Measurements from ENCODE around the gene LPP.
"Not testable (repeated sequence)": the region's sequence is repeated elsewhere in the genome, so short reads cannot be mapped to it uniquely, and the experiment has no call there.

LPP gene

GRCh38 chr3:188617270-188617669, 463.3 kb downstream of the LPP start:
- DNase-seq: no peak

DNA sequence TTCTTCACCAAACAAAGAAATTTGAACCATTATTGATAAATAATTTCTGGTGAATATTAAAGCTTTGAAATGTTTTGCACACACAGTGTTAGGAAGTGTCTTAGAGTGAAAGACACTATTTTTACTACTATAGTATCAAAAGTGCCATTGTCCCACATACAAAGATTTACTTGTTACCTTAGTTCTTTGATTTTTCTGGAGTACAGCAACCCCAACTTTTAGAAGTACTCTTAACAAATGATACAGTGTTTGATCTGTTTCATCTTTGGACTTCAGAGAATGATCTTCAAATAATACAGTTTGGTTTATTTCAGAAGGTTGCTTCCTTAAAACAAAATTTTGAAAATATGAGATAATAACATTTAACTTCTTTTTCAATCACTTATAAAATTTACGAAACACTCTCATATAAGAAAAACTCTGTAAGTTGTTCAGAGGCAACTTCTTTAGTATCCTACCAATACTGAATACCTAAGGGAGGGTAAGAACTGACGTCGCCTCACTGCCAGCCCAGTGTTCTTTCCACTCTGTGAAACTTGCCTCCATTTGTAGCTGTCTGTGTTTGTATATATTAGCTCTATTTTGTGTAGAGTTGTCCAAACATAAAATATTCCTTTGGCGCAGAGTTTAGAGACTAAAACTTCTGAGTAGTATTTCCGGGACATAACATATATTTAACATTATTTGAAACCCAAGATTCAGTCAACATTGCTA, 464.2 kb downstream of the LPP start:
- no peak for DNase-seq

- no peak for DNase-seq
Observed at GRCh38 chr3:188620752-188621151, 466.8 kb downstream of the LPP start.

- no peak for DNase-seq
Observed at GRCh38 chr3:188624384-188624783, 470.4 kb downstream of the LPP start.

DNA sequence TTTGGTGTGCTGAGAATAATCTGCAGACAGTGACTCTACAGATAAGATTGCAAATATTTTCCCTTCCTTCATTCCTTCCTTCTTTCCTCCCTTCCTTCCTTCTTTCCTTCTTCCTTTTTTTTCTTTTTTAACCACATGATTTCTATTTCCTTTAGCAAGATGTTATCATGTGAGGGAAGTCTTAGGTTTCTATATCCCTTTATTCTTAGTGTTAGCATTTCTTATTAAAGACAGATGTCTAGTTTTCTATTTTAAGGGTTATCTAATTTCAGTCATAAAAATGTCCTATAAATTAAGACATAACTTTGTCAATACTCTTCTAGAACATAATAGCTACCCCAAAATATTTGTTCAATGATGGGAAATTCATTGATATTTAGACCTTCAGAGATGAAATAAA, 470.9 kb downstream of the LPP start:
- no peak for DNase-seq

DNA sequence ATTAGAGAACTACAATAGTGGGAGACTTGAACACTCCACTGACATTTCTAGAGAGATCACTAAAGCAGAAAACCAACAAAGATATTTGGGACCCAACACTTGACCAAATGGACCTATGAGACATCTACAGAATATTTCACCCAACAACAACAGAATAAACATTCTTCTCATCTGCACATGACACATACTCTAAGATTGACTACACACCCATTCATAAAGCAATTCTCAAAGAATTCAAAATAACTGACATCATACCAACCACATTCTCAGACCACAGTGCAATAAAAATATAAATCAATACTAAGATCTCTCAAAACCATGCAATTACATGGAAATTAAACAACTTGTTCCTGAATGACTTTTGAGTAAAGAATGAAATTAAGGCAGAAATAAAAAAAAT, 473.7 kb downstream of the LPP start:
- no peak for DNase-seq

DNA sequence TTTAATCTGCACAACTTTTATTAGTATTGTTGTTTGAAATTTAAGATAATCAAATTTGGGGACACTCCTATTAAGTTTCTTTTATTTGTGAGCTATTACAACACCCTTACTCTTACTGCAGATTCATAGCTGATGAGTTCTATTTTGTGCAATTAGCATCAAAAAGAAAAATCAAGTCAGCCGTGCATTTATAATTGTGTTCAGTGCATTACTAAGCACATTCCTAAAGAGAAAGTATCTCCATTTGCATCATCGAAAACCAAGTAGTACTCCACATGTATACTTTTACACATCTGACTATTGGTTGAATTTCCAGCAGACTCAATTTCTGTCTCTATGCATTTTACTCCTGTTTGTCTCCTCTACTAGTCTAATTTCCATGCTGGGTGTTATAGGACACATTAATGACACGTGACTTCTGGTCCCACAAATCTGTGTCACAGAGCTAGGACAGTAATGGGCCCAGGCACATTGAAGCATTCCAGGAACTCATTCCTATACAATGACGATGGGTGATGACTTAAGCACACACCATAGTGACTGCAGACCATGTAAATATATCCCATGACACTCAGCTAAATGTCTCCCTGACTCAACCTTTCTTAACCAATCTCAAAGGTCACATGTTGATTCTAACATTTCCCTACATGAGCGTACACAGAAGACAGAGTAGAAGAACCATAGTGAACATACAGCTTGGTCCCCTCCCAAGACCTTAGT, 477.5 kb downstream of the LPP start:
- DNase-seq: no peak

- no peak for DNase-seq
Observed at GRCh38 chr3:188633206-188633605, 479.2 kb downstream of the LPP start.

DNA sequence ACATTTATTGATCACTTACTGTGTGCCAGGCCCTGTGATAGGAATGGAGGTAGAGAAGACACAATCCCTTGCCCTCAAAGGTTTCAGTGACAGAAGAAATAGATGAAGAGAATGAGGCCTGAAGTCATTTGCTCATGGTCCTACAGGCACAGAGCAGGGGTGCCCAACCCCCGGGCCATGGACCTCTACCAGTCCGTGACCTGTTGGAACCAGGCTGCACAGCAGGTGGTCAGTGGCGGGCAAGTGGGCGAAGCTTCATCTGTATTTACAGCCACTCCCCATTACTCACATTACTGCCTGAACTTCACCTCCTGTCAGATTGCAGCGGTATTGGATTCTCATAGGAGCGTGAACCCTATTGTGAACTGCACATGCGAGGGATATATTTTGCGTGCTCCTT, 480.3 kb downstream of the LPP start:
- DNase-seq: no peak

DNA sequence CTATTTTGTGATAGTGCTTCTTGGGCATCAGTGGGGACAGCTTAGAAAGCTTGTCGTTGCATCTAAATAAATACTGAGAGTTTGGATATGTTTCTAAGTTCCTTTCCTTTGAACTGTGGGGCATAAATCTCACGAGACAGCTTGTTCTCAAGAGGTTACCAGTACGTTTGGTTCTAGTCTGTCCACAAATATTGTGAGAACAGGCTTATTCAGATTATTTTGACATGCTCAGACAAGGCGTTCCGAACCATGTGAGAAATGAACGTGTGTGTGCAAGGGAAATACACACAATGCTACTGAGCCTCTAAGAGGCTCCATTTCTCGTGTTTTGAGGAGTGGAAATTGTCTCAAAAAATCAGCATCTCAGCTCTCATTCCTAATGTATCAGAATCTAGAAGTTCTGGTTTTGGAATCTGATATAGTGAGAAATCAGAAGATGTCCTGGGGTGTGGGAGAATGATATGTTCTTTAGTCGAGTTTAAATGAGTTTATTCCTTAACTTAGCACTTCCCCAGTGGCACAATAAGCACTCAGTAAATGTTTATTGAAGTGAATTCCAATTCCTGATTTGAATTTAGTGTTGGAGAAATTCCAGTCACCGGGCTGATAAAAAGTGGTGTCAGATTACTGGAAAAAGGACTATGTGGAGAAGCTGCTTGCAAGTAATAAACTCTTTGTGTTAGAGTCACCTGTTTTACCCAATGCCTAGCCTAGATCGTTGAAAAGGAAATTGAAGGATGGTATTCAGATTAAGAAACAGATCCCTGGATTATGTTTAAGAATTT, 481.5 kb downstream of the LPP start:
- no peak for DNase-seq

GRCh38 chr3:188636292-188636691, 482.3 kb downstream of the LPP start:
- not testable (repeated sequence) for DNase-seq

DNA sequence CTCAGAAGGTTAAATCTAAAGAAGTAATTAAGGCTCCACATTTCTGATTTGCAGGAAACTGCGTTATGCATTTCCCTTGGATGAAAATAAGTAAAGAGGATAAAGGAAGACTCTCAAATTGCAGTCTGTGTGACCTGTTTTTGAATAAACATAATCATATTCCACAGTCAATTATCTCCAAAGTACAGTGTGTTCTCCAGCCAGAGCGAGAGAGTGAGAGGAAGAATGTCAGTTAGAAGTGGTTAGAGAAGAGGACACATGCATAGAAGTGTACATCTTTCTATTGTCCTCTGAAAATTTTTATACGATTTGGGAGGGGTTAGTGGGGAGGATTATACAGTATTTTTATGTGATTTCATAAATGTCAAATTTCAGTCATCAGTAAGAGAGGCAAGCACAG, 487.1 kb downstream of the LPP start:
- no peak for DNase-seq

- no peak for DNase-seq
Observed at GRCh38 chr3:188643736-188644135, 489.8 kb downstream of the LPP start.

DNA sequence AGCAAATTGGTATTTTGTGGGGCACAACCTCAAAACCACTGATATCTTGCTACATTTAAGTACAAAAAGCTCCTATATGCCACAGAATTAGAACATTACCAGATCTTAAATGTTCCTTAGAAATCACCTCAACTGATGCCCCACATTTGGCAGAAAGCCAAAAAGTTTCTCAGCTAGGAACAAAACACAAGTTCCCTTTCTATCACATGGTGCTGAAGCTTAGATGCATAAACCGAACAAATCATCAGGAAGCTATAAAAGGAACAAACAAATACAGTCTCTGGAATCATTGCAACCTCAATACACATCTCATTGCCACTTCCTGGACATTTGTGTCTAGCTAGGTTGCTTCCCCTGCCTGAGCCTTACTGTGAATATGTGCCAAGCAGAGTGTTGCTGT, 492.6 kb downstream of the LPP start:
- DNase-seq: no peak

GRCh38 chr3:188647237-188647636, 493.3 kb downstream of the LPP start:
- DNase-seq: no peak

DNA sequence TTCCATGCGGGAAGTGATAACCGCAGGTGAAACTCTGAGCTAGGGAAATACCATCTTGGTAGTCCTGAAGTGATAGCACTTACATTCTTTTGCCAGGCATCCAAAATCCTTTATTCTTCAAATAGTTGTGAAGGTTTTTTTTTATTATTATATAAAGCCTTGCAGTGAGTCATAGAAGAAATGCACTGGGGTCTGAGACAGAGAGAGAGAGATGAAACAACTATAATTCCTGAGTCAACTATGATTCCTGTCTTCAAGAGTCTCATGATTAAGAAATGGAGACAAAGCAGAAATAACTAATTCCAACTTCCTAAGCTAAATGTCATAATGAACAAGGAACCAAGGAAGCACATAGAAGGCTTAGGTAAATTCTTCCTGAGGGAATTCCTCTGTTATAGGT, 495.6 kb downstream of the LPP start:
- DNase-seq: no peak

DNA sequence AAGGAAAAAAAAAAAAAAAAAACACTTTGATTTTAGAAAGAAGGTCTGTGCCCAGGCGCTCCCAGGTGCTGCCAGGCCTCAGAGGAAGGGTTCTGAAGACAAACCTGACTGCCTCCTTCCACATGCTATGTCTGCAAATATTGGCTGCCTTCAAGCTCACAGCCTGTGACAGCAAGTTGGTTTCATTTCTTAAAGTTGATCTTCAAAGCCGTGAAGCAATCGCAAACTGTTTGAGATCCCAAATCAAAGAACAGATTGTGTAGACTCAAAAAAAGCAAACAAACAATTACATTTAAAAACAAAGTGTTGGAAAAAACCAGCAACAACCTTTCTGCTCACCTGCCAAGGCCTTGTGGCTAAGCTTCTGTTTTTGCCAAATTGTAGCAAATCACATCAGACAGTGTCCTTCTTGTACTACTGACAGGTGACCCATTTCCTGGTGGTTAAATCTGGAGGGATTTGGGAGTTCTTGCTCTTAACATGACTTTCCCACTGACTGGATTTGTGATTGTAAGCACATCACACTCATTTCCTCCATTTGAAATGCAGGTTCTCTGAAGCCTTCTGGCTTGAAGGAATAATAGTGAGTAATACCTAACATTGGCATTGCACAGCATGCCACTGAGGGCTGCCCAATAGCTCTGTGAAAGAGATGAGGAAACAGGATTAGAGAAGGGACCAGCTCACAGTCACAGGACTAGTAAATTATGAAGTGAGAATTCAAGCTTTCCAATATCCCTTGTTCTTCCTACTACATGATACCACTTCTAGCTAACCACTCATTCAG, 502.4 kb downstream of the LPP start:
- DNase-seq: no peak

DNA sequence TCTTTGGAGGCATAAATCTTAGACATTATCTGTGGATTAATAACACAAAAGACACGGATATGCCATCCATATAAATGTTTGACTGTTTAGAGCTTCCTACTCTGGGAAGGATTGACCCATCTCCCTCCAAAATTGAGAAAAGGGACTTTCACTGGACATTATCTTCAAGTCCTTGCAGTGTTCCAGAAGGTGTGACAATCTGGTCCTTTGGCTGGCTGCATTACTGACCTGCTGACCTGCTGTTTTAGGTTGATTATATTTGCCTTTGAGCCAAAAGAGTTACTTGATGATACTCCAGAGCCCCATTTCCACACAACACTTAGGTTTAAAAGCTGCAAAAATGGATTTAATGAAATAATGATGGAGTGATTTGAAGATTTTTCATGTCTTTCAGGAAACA, 504.6 kb downstream of the LPP start:
- no peak for DNase-seq

DNA sequence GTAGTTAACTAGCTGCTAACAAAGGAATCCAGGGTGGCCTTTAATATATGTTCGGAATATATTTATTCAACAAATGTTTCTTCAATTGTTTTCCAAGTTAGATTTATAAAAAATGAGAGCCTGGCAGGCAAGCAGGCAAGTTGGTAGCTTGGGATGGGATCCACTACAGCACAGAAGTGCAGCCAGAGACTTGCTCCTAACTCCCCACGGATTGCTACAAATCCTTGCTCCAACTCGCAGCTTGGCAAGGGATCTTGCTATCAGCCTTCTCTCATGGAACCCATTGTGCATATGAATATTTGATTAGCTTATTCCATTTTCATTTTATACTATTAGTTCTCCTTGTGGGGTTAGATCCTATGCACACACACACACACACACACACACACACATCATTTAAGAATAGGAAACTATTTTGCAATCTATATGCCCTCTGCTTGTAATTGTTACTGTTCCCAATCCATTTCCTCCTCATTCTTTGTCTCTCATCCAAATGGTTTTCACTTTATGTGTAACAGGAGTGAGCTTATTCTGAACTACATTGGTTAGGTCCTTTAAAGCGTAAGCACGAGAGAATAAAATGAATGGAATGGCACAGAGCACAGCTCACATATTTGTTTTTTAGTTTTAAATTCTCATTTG, 505.6 kb downstream of the LPP start:
- no peak for DNase-seq

DNA sequence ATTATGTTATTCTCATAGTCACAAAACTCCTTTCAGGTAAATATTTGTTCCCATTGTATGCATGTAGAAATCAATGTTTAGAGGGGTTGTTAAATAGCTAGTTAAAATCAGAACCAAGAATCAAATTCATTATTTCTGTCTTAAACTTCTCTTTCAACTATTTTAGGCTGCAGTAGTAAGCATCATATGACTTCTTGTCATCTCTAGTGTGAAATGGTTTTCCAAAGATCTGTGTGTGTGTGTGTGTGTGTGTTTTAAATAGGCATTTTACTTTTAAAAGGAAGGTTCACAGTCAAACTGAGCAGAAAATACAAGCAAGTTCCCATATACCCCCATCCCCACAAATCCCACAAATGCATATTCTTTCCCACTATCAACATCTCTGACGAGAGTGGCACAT, 506.5 kb downstream of the LPP start:
- DNase-seq: no peak

GRCh38 chr3:188661806-188662205, 507.8 kb downstream of the LPP start:
- DNase-seq: no peak

DNA sequence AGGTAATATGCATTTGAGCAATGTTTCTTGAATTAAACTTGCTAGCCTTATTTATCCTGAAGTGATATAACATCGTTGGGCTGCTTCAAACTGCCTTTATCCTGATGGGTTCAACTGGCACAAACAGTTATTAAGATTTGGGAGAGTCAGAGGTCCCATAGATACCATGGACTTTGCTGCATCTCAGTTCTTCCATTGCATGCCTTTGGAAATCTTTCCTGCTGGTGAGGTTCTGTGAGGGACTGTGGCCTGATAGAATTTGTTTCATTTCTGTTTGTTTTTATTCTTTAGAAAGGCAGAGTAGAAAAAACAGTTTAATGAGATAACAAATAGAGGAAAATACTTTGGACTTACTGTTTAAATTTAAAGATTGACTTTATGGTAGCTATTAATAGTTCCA, 508.3 kb downstream of the LPP start:
- no peak for DNase-seq

DNA sequence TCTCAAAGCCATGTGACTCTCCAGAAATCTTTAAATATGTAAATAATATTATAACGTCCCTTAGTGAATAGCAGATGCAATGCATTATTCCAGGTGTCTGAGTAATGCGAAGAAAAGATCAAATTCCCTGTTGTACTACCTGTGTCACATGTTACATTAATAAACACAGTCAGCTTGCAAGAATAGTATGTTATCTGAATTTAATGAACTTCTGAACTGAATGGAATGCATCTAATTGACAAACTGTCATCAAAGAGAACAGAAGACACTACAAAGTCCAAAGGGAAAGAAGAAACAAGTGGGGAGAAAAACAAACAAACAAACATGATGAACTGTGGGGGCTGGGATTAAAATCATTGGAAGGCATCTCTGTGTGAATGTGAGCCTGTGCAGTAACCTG, 508.8 kb downstream of the LPP start:
- no peak for DNase-seq

Data from stimulated activated naive CD4-positive, alpha-beta T cell treated with Interleukin-2 at 50 U/mL for 16 hours (primary cell).